Endothelial cell of umbilical vein (primary cell): ENCODE data around the gene DIAPH2. TPM values are rescaled to one million over a fixed set of nuclear protein-coding genes. Genes with fewer than 3 reads are reported as not detected.

Experiments used
- BruUV-seq: library from RNA; stranded (reverse); fragments of 400-500 nt; replicated peaks from 2 replicates; lab custom pipeline; 2021; lab: Mats Ljungman, UMichigan
- CTCF ChIA-PET: fragments of 300-600, 350-600 bp; sonication (Branson Sonifier 250); formaldehyde crosslinking; loops from one replicate; lab custom pipeline; 2021; ENCODE audit warnings: antibody characterized with exemption, inconsistent platforms; lab: Charles Lee
- POLR2A ChIA-PET: fragments of 300-600, 350-600 bp; sonication (Branson Sonifier 250); formaldehyde crosslinking; loops from one replicate; lab custom pipeline; 2021; ENCODE audit warnings: antibody characterized with exemption, inconsistent platforms; lab: Charles Lee
- DNase-seq: peaks from one replicate; pipeline ENCODE4 v3.0.0-alpha.2; 2011; ENCODE audit warnings: low read depth, low spot score
- FAIRE-seq: peaks from 2 replicates; lab custom pipeline; 2011; peaks lifted over from hg19 to GRCh38; lab: Jason Lieb, UNC
- H2AFZ ChIP-seq: 2 replicates; pipeline ENCODE4 v1.6.0; 2012; ENCODE audit warnings: low read depth, low read length, control low read depth, inconsistent platforms
- H3K27ac ChIP-seq: 2 replicates; pipeline ENCODE4 v1.5.1; 2011; ENCODE audit warnings: low read depth, mild to moderate bottlenecking, control low read depth, low read length, moderate library complexity; ENCODE audit not compliant: insufficient read depth
- H3K27me3 ChIP-seq, 2 experiments: 2 replicates each; pipeline versions ENCODE4 v1.6.0 to v1.6.1; 2011; ENCODE audit warnings: low read length in 2 of 2, mixed read lengths in 1 of 2; ENCODE audit not compliant: control insufficient read depth in 2 of 2, insufficient read depth in 2 of 2
- H3K36me3 ChIP-seq, 2 experiments: 2 replicates in 1 of 2; 3 replicates in 1 of 2; pipeline ENCODE4 v1.5.1; 2011; ENCODE audit warnings: low read length in 2 of 2, mild to moderate bottlenecking in 1 of 2, moderate library complexity in 1 of 2; ENCODE audit not compliant: control insufficient read depth in 2 of 2, insufficient read depth in 2 of 2; ENCODE audit errors: extremely low read depth in 1 of 2
- H3K4me1 ChIP-seq: 3 replicates; pipeline ENCODE4 v1.5.1; 2011; ENCODE audit warnings: mild to moderate bottlenecking, low read length; ENCODE audit not compliant: control insufficient read depth, insufficient read depth; ENCODE audit errors: extremely low read depth
- H3K4me2 ChIP-seq: 2 replicates; pipeline ENCODE4 v1.6.1; 2011; ENCODE audit warnings: low read length, control low read depth, mixed read lengths; ENCODE audit not compliant: insufficient read depth
- H3K4me3 ChIP-seq, 3 experiments: fragments of 200-600 bp in 1 of 3; sonication (generic), shearing (Covaris generic) in 1 of 3; replicated peaks in 1 of 3; 2 replicates each; pipeline ENCODE4 v1.5.1; 2011 to 2016; ENCODE audit warnings: control low read depth in 3 of 3, low read length in 3 of 3, mild to moderate bottlenecking in 2 of 3, inconsistent platforms in 1 of 3, low read depth in 1 of 3, moderate library complexity in 1 of 3; ENCODE audit not compliant: insufficient read depth in 1 of 3
- H3K79me2 ChIP-seq: 2 replicates; pipeline ENCODE4 v1.6.0; 2012; ENCODE audit warnings: low read length, inconsistent platforms; ENCODE audit not compliant: control insufficient read depth, insufficient read depth
- H3K9ac ChIP-seq: replicated peaks from 2 replicates; pipeline ENCODE3; 2011; ENCODE audit warnings: low read length, control low read depth; ENCODE audit not compliant: insufficient read depth; ENCODE audit errors: extremely low read depth
- H3K9me1 ChIP-seq: replicated peaks from 3 replicates; pipeline ENCODE4 v1.6.0; 2011; ENCODE audit warnings: mild to moderate bottlenecking, low read length; ENCODE audit not compliant: control insufficient read depth, insufficient read depth; ENCODE audit errors: extremely low read depth
- H3K9me3 ChIP-seq: replicated peaks from 2 replicates; pipeline ENCODE4 v1.5.1; 2012; ENCODE audit warnings: low read length, inconsistent platforms; ENCODE audit not compliant: control insufficient read depth, insufficient read depth
- H4K20me1 ChIP-seq: replicated peaks from 2 replicates; pipeline ENCODE3; 2011; ENCODE audit warnings: mild to moderate bottlenecking, low read length; ENCODE audit not compliant: control insufficient read depth, insufficient read depth; ENCODE audit errors: extremely low read depth
- EZH2 ChIP-seq: IDR thresholded peaks from 2 replicates; pipeline ENCODE4 v1.6.1; 2012; ENCODE audit warnings: borderline replicate concordance, low read depth, mild to moderate bottlenecking, moderate library complexity, low read length, inconsistent platforms; ENCODE audit not compliant: severe bottlenecking
- FOS ChIP-seq: IDR thresholded peaks from 2 replicates; pipeline ENCODE4 v1.6.1; 2011; ENCODE audit warnings: mild to moderate bottlenecking, low read length, moderate library complexity, borderline replicate concordance; ENCODE audit not compliant: insufficient read depth
- GATA2 ChIP-seq: IDR thresholded peaks from 2 replicates; pipeline ENCODE4 v1.7.0; 2011; ENCODE audit warnings: low read depth, mild to moderate bottlenecking, moderate library complexity, mixed read lengths, low read length; ENCODE audit not compliant: insufficient read length, insufficient read depth
- JUN ChIP-seq: IDR thresholded peaks from 2 replicates; pipeline ENCODE4 v1.6.1; 2011; ENCODE audit warnings: borderline replicate concordance, low read depth; ENCODE audit not compliant: insufficient read length, insufficient read depth
- MYC ChIP-seq: IDR thresholded peaks from one replicate; pipeline ENCODE4 v1.6.1; 2011; ENCODE audit warnings: mild to moderate bottlenecking, low read depth, low read length
- POLR2A ChIP-seq: IDR thresholded peaks from 2 replicates; pipeline ENCODE4 v1.6.1; 2012; ENCODE audit warnings: low read depth, mild to moderate bottlenecking, control low read depth, low read length
- POLR2AphosphoS5 ChIP-seq: IDR thresholded peaks from 2 replicates; pipeline ENCODE4 v1.6.1; 2012; ENCODE audit warnings: low read depth, mild to moderate bottlenecking, control low read depth, low read length, moderate library complexity; ENCODE audit not compliant: insufficient read depth
- dilution Hi-C: fragments of 300-500 bp; cut with MboI; formaldehyde crosslinking; loops from one replicate; pipeline ENCODE4 v1.15.0; 2019; ENCODE audit warnings: low sequenced_read_pairs; ENCODE audit not compliant: extremely low pct_ligation_motif_present
- intact Hi-C: fragments of 100-400 bp; cut with micrococcal nuclease; formaldehyde crosslinking; loops from one replicate; pipeline ENCODE4 v1.10.0; 2022
- polyA plus RNA-seq, 4 experiments: library from polyadenylated mRNA; depleted of rRNA in 3 of 4; stranded (reverse) in 3 of 4; unstranded in 1 of 4; fragments of >200 nt; gene quantifications; 2 replicates each; pipeline versions ENCODE4 v1.2.1 to v1.2.3, GENCODE V29; 2011 to 2012; ENCODE audit warnings: missing spikeins in 1 of 4
- total RNA-seq: library from RNA; stranded (reverse); gene quantifications from 2 replicates; pipeline ENCODE4 v1.2.3, GENCODE V29; 2021
- TF ChIP-seq, protein P1 (sequence below): IDR thresholded peaks from 2 replicates; pipeline ENCODE4 v1.6.1; 2011; ENCODE audit not compliant: insufficient read depth, insufficient read length
- TF ChIP-seq, protein P2 (sequence below), 2 donors: IDR thresholded peaks; 1 replicate in 1 of 2; 2 replicates in 1 of 2; pipeline ENCODE4 v1.5.1; 2011; ENCODE audit warnings: low read length in 2 of 2, mild to moderate bottlenecking in 2 of 2, moderate library complexity in 2 of 2, control low read depth in 1 of 2, inconsistent platforms in 1 of 2, low read depth in 1 of 2; ENCODE audit not compliant: insufficient read depth in 1 of 2; ENCODE audit errors: extremely low read depth in 1 of 2

The DIAPH2 gene
- total and polyA plus RNA-seq, 2 donors (not counting 3 experiments of a cell fraction or from before 2014, with no cell fraction given) = 3.0 to 30.0 TPM

DNA sequence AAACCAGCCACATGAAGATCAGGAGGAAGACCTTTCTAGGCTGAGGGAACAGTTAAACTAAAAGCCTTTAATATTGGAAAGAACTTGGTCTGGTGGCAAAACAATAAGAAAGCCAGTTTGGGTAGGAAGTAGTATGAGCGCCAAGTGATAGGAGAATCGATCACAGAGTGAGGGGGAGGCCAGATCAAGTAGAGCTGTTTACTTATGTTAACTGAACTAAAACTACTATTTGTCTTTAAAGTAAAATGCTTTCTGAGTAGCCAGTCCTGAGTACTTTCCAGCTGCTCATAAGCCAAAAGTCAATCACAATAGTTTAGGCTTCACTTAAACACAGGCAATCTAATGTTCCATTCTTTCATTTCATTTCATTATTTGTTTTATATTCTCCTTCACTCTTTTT is 136.3 kb downstream of the DIAPH2 start:
- BruUV-seq = no TSS peak
- TF ChIP-seq JUN (no peak), FOS (no peak), POLR2AphosphoS5 (no peak), MYC (no peak), GATA2 (no peak), EZH2 (no peak), POLR2A (no peak)
- TF ChIP-seq, protein P1, sequence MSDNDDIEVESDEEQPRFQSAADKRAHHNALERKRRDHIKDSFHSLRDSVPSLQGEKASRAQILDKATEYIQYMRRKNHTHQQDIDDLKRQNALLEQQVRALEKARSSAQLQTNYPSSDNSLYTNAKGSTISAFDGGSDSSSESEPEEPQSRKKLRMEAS = no peak
- TF ChIP-seq, protein P2, sequence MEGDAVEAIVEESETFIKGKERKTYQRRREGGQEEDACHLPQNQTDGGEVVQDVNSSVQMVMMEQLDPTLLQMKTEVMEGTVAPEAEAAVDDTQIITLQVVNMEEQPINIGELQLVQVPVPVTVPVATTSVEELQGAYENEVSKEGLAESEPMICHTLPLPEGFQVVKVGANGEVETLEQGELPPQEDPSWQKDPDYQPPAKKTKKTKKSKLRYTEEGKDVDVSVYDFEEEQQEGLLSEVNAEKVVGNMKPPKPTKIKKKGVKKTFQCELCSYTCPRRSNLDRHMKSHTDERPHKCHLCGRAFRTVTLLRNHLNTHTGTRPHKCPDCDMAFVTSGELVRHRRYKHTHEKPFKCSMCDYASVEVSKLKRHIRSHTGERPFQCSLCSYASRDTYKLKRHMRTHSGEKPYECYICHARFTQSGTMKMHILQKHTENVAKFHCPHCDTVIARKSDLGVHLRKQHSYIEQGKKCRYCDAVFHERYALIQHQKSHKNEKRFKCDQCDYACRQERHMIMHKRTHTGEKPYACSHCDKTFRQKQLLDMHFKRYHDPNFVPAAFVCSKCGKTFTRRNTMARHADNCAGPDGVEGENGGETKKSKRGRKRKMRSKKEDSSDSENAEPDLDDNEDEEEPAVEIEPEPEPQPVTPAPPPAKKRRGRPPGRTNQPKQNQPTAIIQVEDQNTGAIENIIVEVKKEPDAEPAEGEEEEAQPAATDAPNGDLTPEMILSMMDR (IDR thresholded peaks at IDR 0.05; ENCODE audit: extremely low read depth in 1 of 2, insufficient read depth in 1 of 2, low read depth in 1 of 2, low read length in 2 of 2) = no peak
- no peaks in the 10 kb centered on the region for H3K9me3 ChIP-seq
- H3K36me3 ChIP-seq = no peaks in the 10 kb centered on the region
- CTCF ChIA-PET = no interaction called here
- dilution Hi-C loops = no loop called here
- H3K27ac ChIP-seq = no peak overlapping the region
- DNase-seq (no peak), FAIRE-seq (no peak)
- no peak overlapping the region for H3K4me3 ChIP-seq
- no peaks in the 10 kb centered on the region for H3K4me1 ChIP-seq
- H3K9me1 ChIP-seq = no peaks in the 10 kb centered on the region
- no peak overlapping the region for H3K4me2 ChIP-seq
- H2AFZ ChIP-seq = no peak overlapping the region
- H3K9ac ChIP-seq = no peak overlapping the region
- H3K79me2 ChIP-seq = no peaks in the 10 kb centered on the region
- POLR2A ChIA-PET = no interaction called here
- intact Hi-C loops = no loop called here
- H4K20me1 ChIP-seq = no peaks in the 10 kb centered on the region
- no peaks in the 10 kb centered on the region for H3K27me3 ChIP-seq
